Endothelial cell of umbilical vein (primary cell): ENCODE measurements around the gene THSD7B. TPM values are rescaled to one million over a fixed set of nuclear protein-coding genes. Genes with fewer than 3 reads are reported as not detected.

Source experiments
- BruUV-seq: library from RNA; stranded (reverse); fragments of 400-500 nt; replicated peaks from 2 replicates; lab custom pipeline; 2021; lab: Mats Ljungman, UMichigan
- CTCF ChIA-PET: fragments of 300-600, 350-600 bp; sonication (Branson Sonifier 250); formaldehyde crosslinking; loops from one replicate; lab custom pipeline; 2021; ENCODE audit warnings: antibody characterized with exemption, inconsistent platforms; lab: Charles Lee
- POLR2A ChIA-PET: fragments of 300-600, 350-600 bp; sonication (Branson Sonifier 250); formaldehyde crosslinking; loops from one replicate; lab custom pipeline; 2021; ENCODE audit warnings: antibody characterized with exemption, inconsistent platforms; lab: Charles Lee
- DNase-seq: peaks from one replicate; pipeline ENCODE4 v3.0.0-alpha.2; 2011; ENCODE audit warnings: low read depth, low spot score
- FAIRE-seq: peaks from 2 replicates; lab custom pipeline; 2011; peaks lifted over from hg19 to GRCh38; lab: Jason Lieb, UNC
- H2AFZ ChIP-seq: 2 replicates; pipeline ENCODE4 v1.6.0; 2012; ENCODE audit warnings: low read depth, low read length, control low read depth, inconsistent platforms
- H3K27ac ChIP-seq: 2 replicates; pipeline ENCODE4 v1.5.1; 2011; ENCODE audit warnings: low read depth, mild to moderate bottlenecking, control low read depth, low read length, moderate library complexity; ENCODE audit not compliant: insufficient read depth
- H3K27me3 ChIP-seq, 2 experiments: 2 replicates each; pipeline versions ENCODE4 v1.6.0 to v1.6.1; 2011; ENCODE audit warnings: low read length in 2 of 2, mixed read lengths in 1 of 2; ENCODE audit not compliant: control insufficient read depth in 2 of 2, insufficient read depth in 2 of 2
- H3K36me3 ChIP-seq, 2 experiments: 2 replicates in 1 of 2; 3 replicates in 1 of 2; pipeline ENCODE4 v1.5.1; 2011; ENCODE audit warnings: low read length in 2 of 2, mild to moderate bottlenecking in 1 of 2, moderate library complexity in 1 of 2; ENCODE audit not compliant: control insufficient read depth in 2 of 2, insufficient read depth in 2 of 2; ENCODE audit errors: extremely low read depth in 1 of 2
- H3K4me1 ChIP-seq: 3 replicates; pipeline ENCODE4 v1.5.1; 2011; ENCODE audit warnings: mild to moderate bottlenecking, low read length; ENCODE audit not compliant: control insufficient read depth, insufficient read depth; ENCODE audit errors: extremely low read depth
- H3K4me2 ChIP-seq: 2 replicates; pipeline ENCODE4 v1.6.1; 2011; ENCODE audit warnings: low read length, control low read depth, mixed read lengths; ENCODE audit not compliant: insufficient read depth
- H3K4me3 ChIP-seq, 3 experiments: fragments of 200-600 bp in 1 of 3; sonication (generic), shearing (Covaris generic) in 1 of 3; replicated peaks in 1 of 3; 2 replicates each; pipeline ENCODE4 v1.5.1; 2011 to 2016; ENCODE audit warnings: control low read depth in 3 of 3, low read length in 3 of 3, mild to moderate bottlenecking in 2 of 3, inconsistent platforms in 1 of 3, low read depth in 1 of 3, moderate library complexity in 1 of 3; ENCODE audit not compliant: insufficient read depth in 1 of 3
- H3K79me2 ChIP-seq: 2 replicates; pipeline ENCODE4 v1.6.0; 2012; ENCODE audit warnings: low read length, inconsistent platforms; ENCODE audit not compliant: control insufficient read depth, insufficient read depth
- H3K9ac ChIP-seq: replicated peaks from 2 replicates; pipeline ENCODE3; 2011; ENCODE audit warnings: low read length, control low read depth; ENCODE audit not compliant: insufficient read depth; ENCODE audit errors: extremely low read depth
- H3K9me1 ChIP-seq: replicated peaks from 3 replicates; pipeline ENCODE4 v1.6.0; 2011; ENCODE audit warnings: mild to moderate bottlenecking, low read length; ENCODE audit not compliant: control insufficient read depth, insufficient read depth; ENCODE audit errors: extremely low read depth
- H3K9me3 ChIP-seq: replicated peaks from 2 replicates; pipeline ENCODE4 v1.5.1; 2012; ENCODE audit warnings: low read length, inconsistent platforms; ENCODE audit not compliant: control insufficient read depth, insufficient read depth
- H4K20me1 ChIP-seq: replicated peaks from 2 replicates; pipeline ENCODE3; 2011; ENCODE audit warnings: mild to moderate bottlenecking, low read length; ENCODE audit not compliant: control insufficient read depth, insufficient read depth; ENCODE audit errors: extremely low read depth
- EZH2 ChIP-seq: IDR thresholded peaks from 2 replicates; pipeline ENCODE4 v1.6.1; 2012; ENCODE audit warnings: borderline replicate concordance, low read depth, mild to moderate bottlenecking, moderate library complexity, low read length, inconsistent platforms; ENCODE audit not compliant: severe bottlenecking
- FOS ChIP-seq: IDR thresholded peaks from 2 replicates; pipeline ENCODE4 v1.6.1; 2011; ENCODE audit warnings: mild to moderate bottlenecking, low read length, moderate library complexity, borderline replicate concordance; ENCODE audit not compliant: insufficient read depth
- GATA2 ChIP-seq: IDR thresholded peaks from 2 replicates; pipeline ENCODE4 v1.7.0; 2011; ENCODE audit warnings: low read depth, mild to moderate bottlenecking, moderate library complexity, mixed read lengths, low read length; ENCODE audit not compliant: insufficient read length, insufficient read depth
- JUN ChIP-seq: IDR thresholded peaks from 2 replicates; pipeline ENCODE4 v1.6.1; 2011; ENCODE audit warnings: borderline replicate concordance, low read depth; ENCODE audit not compliant: insufficient read length, insufficient read depth
- MYC ChIP-seq: IDR thresholded peaks from one replicate; pipeline ENCODE4 v1.6.1; 2011; ENCODE audit warnings: mild to moderate bottlenecking, low read depth, low read length
- POLR2A ChIP-seq: IDR thresholded peaks from 2 replicates; pipeline ENCODE4 v1.6.1; 2012; ENCODE audit warnings: low read depth, mild to moderate bottlenecking, control low read depth, low read length
- POLR2AphosphoS5 ChIP-seq: IDR thresholded peaks from 2 replicates; pipeline ENCODE4 v1.6.1; 2012; ENCODE audit warnings: low read depth, mild to moderate bottlenecking, control low read depth, low read length, moderate library complexity; ENCODE audit not compliant: insufficient read depth
- dilution Hi-C: fragments of 300-500 bp; cut with MboI; formaldehyde crosslinking; loops from one replicate; pipeline ENCODE4 v1.15.0; 2019; ENCODE audit warnings: low sequenced_read_pairs; ENCODE audit not compliant: extremely low pct_ligation_motif_present
- intact Hi-C: fragments of 100-400 bp; cut with micrococcal nuclease; formaldehyde crosslinking; loops from one replicate; pipeline ENCODE4 v1.10.0; 2022
- polyA plus RNA-seq, 4 experiments: library from polyadenylated mRNA; depleted of rRNA in 3 of 4; stranded (reverse) in 3 of 4; unstranded in 1 of 4; fragments of >200 nt; gene quantifications; 2 replicates each; pipeline versions ENCODE4 v1.2.1 to v1.2.3, GENCODE V29; 2011 to 2012; ENCODE audit warnings: missing spikeins in 1 of 4
- total RNA-seq: library from RNA; stranded (reverse); gene quantifications from 2 replicates; pipeline ENCODE4 v1.2.3, GENCODE V29; 2021
- TF ChIP-seq, protein P1 (sequence below), 2 donors: IDR thresholded peaks; 1 replicate in 1 of 2; 2 replicates in 1 of 2; pipeline ENCODE4 v1.5.1; 2011; ENCODE audit warnings: low read length in 2 of 2, mild to moderate bottlenecking in 2 of 2, moderate library complexity in 2 of 2, control low read depth in 1 of 2, inconsistent platforms in 1 of 2, low read depth in 1 of 2; ENCODE audit not compliant: insufficient read depth in 1 of 2; ENCODE audit errors: extremely low read depth in 1 of 2
- TF ChIP-seq, protein P2 (sequence below): IDR thresholded peaks from 2 replicates; pipeline ENCODE4 v1.6.1; 2011; ENCODE audit not compliant: insufficient read depth, insufficient read length

The THSD7B gene
- total and polyA plus RNA-seq, 2 donors (not counting 3 experiments of a cell fraction or from before 2014, with no cell fraction given): 0.04 TPM; not detected in 1

DNA sequence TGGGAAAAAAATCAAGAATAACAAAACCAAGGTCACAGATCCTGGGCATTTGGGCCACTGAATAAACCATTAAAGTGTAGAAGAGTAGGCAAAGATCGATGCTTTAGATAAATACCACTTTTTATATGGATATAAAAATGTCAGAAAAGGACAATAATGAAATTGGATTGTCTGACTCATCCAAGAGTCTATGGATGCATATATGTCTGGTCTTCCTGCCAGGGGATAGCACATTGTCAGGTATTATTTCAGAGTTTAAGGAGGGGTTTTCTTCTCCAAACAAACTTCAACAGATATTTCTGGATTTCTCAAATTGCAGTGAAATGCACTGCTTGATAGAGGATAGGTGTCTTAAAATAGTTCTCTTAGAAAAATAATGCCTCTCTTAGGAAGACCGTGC, 466.7 kb downstream of the THSD7B start:
- intact Hi-C loops: no loop called here
- POLR2A ChIA-PET: no interaction called here
- TF ChIP-seq, protein P1, sequence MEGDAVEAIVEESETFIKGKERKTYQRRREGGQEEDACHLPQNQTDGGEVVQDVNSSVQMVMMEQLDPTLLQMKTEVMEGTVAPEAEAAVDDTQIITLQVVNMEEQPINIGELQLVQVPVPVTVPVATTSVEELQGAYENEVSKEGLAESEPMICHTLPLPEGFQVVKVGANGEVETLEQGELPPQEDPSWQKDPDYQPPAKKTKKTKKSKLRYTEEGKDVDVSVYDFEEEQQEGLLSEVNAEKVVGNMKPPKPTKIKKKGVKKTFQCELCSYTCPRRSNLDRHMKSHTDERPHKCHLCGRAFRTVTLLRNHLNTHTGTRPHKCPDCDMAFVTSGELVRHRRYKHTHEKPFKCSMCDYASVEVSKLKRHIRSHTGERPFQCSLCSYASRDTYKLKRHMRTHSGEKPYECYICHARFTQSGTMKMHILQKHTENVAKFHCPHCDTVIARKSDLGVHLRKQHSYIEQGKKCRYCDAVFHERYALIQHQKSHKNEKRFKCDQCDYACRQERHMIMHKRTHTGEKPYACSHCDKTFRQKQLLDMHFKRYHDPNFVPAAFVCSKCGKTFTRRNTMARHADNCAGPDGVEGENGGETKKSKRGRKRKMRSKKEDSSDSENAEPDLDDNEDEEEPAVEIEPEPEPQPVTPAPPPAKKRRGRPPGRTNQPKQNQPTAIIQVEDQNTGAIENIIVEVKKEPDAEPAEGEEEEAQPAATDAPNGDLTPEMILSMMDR (IDR thresholded peaks at IDR 0.05; ENCODE audit: extremely low read depth in 1 of 2, insufficient read depth in 1 of 2, low read depth in 1 of 2, low read length in 2 of 2): no peak
- no peak for TF ChIP-seq POLR2AphosphoS5
- TF ChIP-seq JUN: no peak
- TF ChIP-seq MYC: no peak
- TF ChIP-seq, protein P2, sequence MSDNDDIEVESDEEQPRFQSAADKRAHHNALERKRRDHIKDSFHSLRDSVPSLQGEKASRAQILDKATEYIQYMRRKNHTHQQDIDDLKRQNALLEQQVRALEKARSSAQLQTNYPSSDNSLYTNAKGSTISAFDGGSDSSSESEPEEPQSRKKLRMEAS: no peak
- no peak for TF ChIP-seq GATA2
- TF ChIP-seq POLR2A: no peak
- no peak for TF ChIP-seq FOS
- TF ChIP-seq EZH2: no peak
- BruUV-seq: no TSS peak
- peaks cover 4% of the 10 kb centered on the region for H3K9me3 ChIP-seq
- dilution Hi-C loops: no loop called here
- no peak overlapping the region for H3K27ac ChIP-seq
- H3K36me3 ChIP-seq: no peaks in the 10 kb centered on the region
- H3K27me3 ChIP-seq: no peaks in the 10 kb centered on the region
- DNase-seq: no peak
- H3K9ac ChIP-seq: no peak overlapping the region
- H2AFZ ChIP-seq: no peak overlapping the region
- no peaks in the 10 kb centered on the region for H3K4me1 ChIP-seq
- H3K79me2 ChIP-seq: no peaks in the 10 kb centered on the region
- no peak overlapping the region for H3K4me2 ChIP-seq
- H4K20me1 ChIP-seq: no peaks in the 10 kb centered on the region
- no peak for FAIRE-seq
- CTCF ChIA-PET: no interaction called here
- no peak overlapping the region for H3K4me3 ChIP-seq
- no peaks in the 10 kb centered on the region for H3K9me1 ChIP-seq
